Liver (tissue), 9 donors: ENCODE data around the gene UBE2D3. TPM values are rescaled to one million over a fixed set of nuclear protein-coding genes. Genes with fewer than 3 reads are reported as not detected.

Experiments
- DNase-seq: peaks from one replicate; pipeline ENCODE4 v3.0.0-alpha.2; 2017; ENCODE audit warnings: low spot score
- H3K27ac ChIP-seq, 2 donors: one replicate each; pipeline ENCODE4 v1.7.0; 2013; ENCODE audit warnings: inconsistent platforms in 2 of 2, low read length in 2 of 2, control low read depth in 1 of 2, low read depth in 1 of 2, mild to moderate bottlenecking in 1 of 2
- H3K27me3 ChIP-seq, 4 donors: one replicate each; pipeline versions ENCODE4 v1.6.1 to v1.7.0; 2013; ENCODE audit warnings: low read length in 3 of 4, inconsistent platforms in 1 of 4, mild to moderate bottlenecking in 1 of 4, moderate library complexity in 1 of 4; ENCODE audit not compliant: control insufficient read depth in 4 of 4, insufficient read depth in 4 of 4
- H3K36me3 ChIP-seq, 4 donors: one replicate each; pipeline versions ENCODE4 v1.6.1 to v1.7.0; 2013; ENCODE audit warnings: low read length in 3 of 4, mild to moderate bottlenecking in 3 of 4, low read depth in 1 of 4, moderate library complexity in 1 of 4; ENCODE audit not compliant: control insufficient read depth in 4 of 4, insufficient read depth in 3 of 4
- H3K4me1 ChIP-seq, 4 donors: one replicate each; pipeline versions ENCODE4 v1.6.1 to v1.7.0; 2013; ENCODE audit warnings: low read length in 3 of 4, mild to moderate bottlenecking in 3 of 4, moderate library complexity in 1 of 4; ENCODE audit not compliant: control insufficient read depth in 4 of 4, insufficient read depth in 4 of 4
- H3K4me3 ChIP-seq, 3 donors: one replicate each; pipeline versions ENCODE4 v1.6.1 to v1.7.0; 2013; ENCODE audit warnings: low read length in 3 of 3, control low read depth in 1 of 3, low read depth in 1 of 3, mild to moderate bottlenecking in 1 of 3
- H3K9ac ChIP-seq, 2 donors: one replicate each; pipeline ENCODE4 v1.7.0; 2013; ENCODE audit warnings: low read length in 2 of 2, mild to moderate bottlenecking in 2 of 2, moderate library complexity in 2 of 2, control low read depth in 1 of 2, low read depth in 1 of 2
- H3K9me3 ChIP-seq, 4 donors: one replicate each; pipeline versions ENCODE4 v1.6.1 to v1.7.0; 2013; ENCODE audit warnings: low read length in 3 of 4; ENCODE audit not compliant: control insufficient read depth in 4 of 4
- EGR1 ChIP-seq, 2 donors: IDR thresholded peaks; 2 replicates each; pipeline ENCODE4 v1.6.1; 2016 to 2018; ENCODE audit warnings: antibody characterized with exemption in 2 of 2, low read depth in 2 of 2
- FOXA1 ChIP-seq: IDR thresholded peaks from 2 replicates; pipeline ENCODE4 v1.6.1; 2016; ENCODE audit warnings: antibody characterized with exemption
- FOXA2 ChIP-seq: IDR thresholded peaks from 2 replicates; pipeline ENCODE4 v1.6.1; 2016; ENCODE audit warnings: antibody characterized with exemption
- GABPA ChIP-seq, 2 donors: IDR thresholded peaks in 1 of 2; conservative IDR thresholded peaks in 1 of 2; 2 replicates each; pipeline ENCODE4 v1.6.1; 2016; ENCODE audit warnings: antibody characterized with exemption in 2 of 2, mild to moderate bottlenecking in 1 of 2, moderate library complexity in 1 of 2
- HNF4A ChIP-seq, 2 donors: conservative IDR thresholded peaks; 2 replicates each; pipeline ENCODE4 v1.6.1; 2016; ENCODE audit warnings: antibody characterized with exemption in 2 of 2, mild to moderate bottlenecking in 2 of 2
- HNF4G ChIP-seq: IDR thresholded peaks from 2 replicates; pipeline ENCODE4 v1.6.1; 2016; ENCODE audit warnings: antibody characterized with exemption
- MAX ChIP-seq: IDR thresholded peaks from 2 replicates; pipeline ENCODE4 v1.6.1; 2016; ENCODE audit warnings: antibody characterized with exemption
- NR2F2 ChIP-seq: IDR thresholded peaks from 2 replicates; pipeline ENCODE4 v1.6.1; 2016; ENCODE audit warnings: antibody characterized with exemption
- RXRA ChIP-seq, 2 donors: IDR thresholded peaks; 2 replicates each; pipeline ENCODE4 v1.6.1; 2017 to 2018; ENCODE audit warnings: antibody characterized with exemption in 2 of 2, mild to moderate bottlenecking in 1 of 2
- SP1 ChIP-seq: IDR thresholded peaks from 2 replicates; pipeline ENCODE4 v1.6.1; 2018; ENCODE audit warnings: antibody characterized with exemption, mild to moderate bottlenecking
- TAF1 ChIP-seq: conservative IDR thresholded peaks from 2 replicates; pipeline ENCODE4 v1.6.1; 2016; ENCODE audit warnings: antibody characterized with exemption, mild to moderate bottlenecking
- YY1 ChIP-seq: IDR thresholded peaks from 2 replicates; pipeline ENCODE4 v1.6.1; 2016; ENCODE audit warnings: antibody characterized with exemption, mild to moderate bottlenecking
- ZBTB33 ChIP-seq: IDR thresholded peaks from 2 replicates; pipeline ENCODE4 v1.6.1; 2016; ENCODE audit warnings: antibody characterized with exemption
- WGBS: extraction: QIAGEN DNeasy Blood & Tissue Kit; methylation state at CpG from one replicate; pipeline ENCODE4 v1.1.7; 2013; 5-methylcytosine and 5-hydroxymethylcytosine counted together
- polyA plus RNA-seq, 2 donors: library from polyadenylated mRNA; stranded (reverse) in 1 of 2; unstranded in 1 of 2; fragments of 200-250 nt in 1 of 2; fragments of >200 nt in 1 of 2; fragmentation: Nextera tagmentation in 1 of 2; extraction: Ambion mirVana in 1 of 2; gene quantifications; one replicate each; pipeline versions ENCODE4 v1.2.1 to v1.2.3, GENCODE V29; 2013 to 2015
- total RNA-seq, 2 donors: library from RNA; depleted of rRNA; stranded (reverse); fragments of >200 nt; gene quantifications; one replicate each; pipeline ENCODE4 v1.2.3, GENCODE V29; 2014
- TF ChIP-seq, protein P1 (sequence below): fragments of 150-350 bp; IDR thresholded peaks from 2 replicates; pipeline ENCODE4 v1.5.1; 2017; ENCODE audit warnings: improper control_type of control experiment, low read depth, low read length; ENCODE audit not compliant: missing input control
- TF ChIP-seq, protein P2 (sequence below): IDR thresholded peaks from 2 replicates; pipeline ENCODE4 v1.6.1; 2016; ENCODE audit warnings: antibody characterized with exemption
- TF ChIP-seq, protein P3 (sequence below): IDR thresholded peaks from 2 replicates; pipeline ENCODE4 v1.6.1; 2016; ENCODE audit warnings: antibody characterized with exemption, mild to moderate bottlenecking
- donor health status: healthy.
- donor health status: healthy.
- donor health status: healthy.
- donor health status: healthy.
- donor health status: healthy.

Gene UBE2D3
- total and polyA plus RNA-seq, 4 donors, result 133 to 231 (median 150) TPM

- Histone ChIP-seq H3K9ac (no peak overlapping the region), H3K27me3 (no peaks in the 10 kb centered on the region), H3K36me3 (peaks cover 0 to 2% (median under 1%) of the 10 kb centered on the region in 4 donors), H3K4me1 (peaks cover 11 to 67% (median 50%) of the 10 kb centered on the region in 4 donors), H3K27ac (no peak overlapping the region), H3K4me3 (no peak overlapping the region), H3K9me3 (no peaks in the 10 kb centered on the region)
- no peak for TF ChIP-seq MAX
- no peak for TF ChIP-seq YY1
- no peak for TF ChIP-seq RXRA (IDR thresholded peaks at IDR 0.05)
- TF ChIP-seq ZBTB33, result no peak
- TF ChIP-seq FOXA1, result no peak
- no peak for TF ChIP-seq HNF4G
- TF ChIP-seq EGR1 (IDR thresholded peaks at IDR 0.05; ENCODE audit: low read depth in 2 of 2), result no peak
- TF ChIP-seq, protein P1, sequence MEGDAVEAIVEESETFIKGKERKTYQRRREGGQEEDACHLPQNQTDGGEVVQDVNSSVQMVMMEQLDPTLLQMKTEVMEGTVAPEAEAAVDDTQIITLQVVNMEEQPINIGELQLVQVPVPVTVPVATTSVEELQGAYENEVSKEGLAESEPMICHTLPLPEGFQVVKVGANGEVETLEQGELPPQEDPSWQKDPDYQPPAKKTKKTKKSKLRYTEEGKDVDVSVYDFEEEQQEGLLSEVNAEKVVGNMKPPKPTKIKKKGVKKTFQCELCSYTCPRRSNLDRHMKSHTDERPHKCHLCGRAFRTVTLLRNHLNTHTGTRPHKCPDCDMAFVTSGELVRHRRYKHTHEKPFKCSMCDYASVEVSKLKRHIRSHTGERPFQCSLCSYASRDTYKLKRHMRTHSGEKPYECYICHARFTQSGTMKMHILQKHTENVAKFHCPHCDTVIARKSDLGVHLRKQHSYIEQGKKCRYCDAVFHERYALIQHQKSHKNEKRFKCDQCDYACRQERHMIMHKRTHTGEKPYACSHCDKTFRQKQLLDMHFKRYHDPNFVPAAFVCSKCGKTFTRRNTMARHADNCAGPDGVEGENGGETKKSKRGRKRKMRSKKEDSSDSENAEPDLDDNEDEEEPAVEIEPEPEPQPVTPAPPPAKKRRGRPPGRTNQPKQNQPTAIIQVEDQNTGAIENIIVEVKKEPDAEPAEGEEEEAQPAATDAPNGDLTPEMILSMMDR, result no peak
- TF ChIP-seq, protein P2, sequence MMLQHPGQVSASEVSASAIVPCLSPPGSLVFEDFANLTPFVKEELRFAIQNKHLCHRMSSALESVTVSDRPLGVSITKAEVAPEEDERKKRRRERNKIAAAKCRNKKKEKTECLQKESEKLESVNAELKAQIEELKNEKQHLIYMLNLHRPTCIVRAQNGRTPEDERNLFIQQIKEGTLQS, result no peak
- TF ChIP-seq NR2F2, result no peak
- TF ChIP-seq SP1, result no peak
- no peak for TF ChIP-seq FOXA2
- TF ChIP-seq TAF1, result no peak
- no peak for TF ChIP-seq HNF4A (conservative IDR thresholded peaks at IDR 0.05)
- no peak for TF ChIP-seq GABPA (IDR thresholded peaks at IDR 0.05 in 1 of 2, conservative IDR thresholded peaks at IDR 0.05 in 1 of 2)
- TF ChIP-seq, protein P3, sequence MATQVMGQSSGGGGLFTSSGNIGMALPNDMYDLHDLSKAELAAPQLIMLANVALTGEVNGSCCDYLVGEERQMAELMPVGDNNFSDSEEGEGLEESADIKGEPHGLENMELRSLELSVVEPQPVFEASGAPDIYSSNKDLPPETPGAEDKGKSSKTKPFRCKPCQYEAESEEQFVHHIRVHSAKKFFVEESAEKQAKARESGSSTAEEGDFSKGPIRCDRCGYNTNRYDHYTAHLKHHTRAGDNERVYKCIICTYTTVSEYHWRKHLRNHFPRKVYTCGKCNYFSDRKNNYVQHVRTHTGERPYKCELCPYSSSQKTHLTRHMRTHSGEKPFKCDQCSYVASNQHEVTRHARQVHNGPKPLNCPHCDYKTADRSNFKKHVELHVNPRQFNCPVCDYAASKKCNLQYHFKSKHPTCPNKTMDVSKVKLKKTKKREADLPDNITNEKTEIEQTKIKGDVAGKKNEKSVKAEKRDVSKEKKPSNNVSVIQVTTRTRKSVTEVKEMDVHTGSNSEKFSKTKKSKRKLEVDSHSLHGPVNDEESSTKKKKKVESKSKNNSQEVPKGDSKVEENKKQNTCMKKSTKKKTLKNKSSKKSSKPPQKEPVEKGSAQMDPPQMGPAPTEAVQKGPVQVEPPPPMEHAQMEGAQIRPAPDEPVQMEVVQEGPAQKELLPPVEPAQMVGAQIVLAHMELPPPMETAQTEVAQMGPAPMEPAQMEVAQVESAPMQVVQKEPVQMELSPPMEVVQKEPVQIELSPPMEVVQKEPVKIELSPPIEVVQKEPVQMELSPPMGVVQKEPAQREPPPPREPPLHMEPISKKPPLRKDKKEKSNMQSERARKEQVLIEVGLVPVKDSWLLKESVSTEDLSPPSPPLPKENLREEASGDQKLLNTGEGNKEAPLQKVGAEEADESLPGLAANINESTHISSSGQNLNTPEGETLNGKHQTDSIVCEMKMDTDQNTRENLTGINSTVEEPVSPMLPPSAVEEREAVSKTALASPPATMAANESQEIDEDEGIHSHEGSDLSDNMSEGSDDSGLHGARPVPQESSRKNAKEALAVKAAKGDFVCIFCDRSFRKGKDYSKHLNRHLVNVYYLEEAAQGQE, result no peak
- WGBS, result 58% methylated on average over 3 of the region's 3 CpGs
- DNase-seq, result no peak
Observed at GRCh38 chr4:102817021-102817605, 10.2 kb downstream of the UBE2D3 start.
